Measurements from ENCODE around the gene AASS. TPM values are rescaled to one million over a fixed set of nuclear protein-coding genes. Genes with fewer than 3 reads are reported as not detected.

AASS gene
- total RNA-seq, 4 donors from 2014 or later: 3.0 to 19.1 (median 9.6) TPM

DNA sequence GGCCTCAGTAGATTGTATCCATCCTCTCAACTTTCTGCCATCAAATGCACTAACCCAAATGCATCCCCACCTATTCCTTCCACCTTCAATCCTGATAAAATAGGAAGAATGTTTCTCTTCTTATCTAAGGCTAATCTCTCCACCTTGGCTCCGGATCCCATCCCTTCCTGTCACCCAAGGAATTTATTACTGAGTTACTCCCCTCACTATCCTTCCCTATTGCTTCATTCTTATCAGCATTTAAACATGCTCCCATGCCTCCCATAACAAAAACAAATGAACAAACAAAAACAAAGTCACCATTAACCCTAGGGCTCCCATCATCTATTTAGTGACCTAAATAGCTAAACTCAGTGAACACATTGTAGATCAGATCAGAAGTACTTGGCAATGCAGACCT is 25.3 kb downstream of the AASS start:
- H3K36me3 ChIP-seq: peaks cover 0 to 8% (median 0%) of the 10 kb centered on the region in 4 donors
- in situ Hi-C loops (cut with MboI; ENCODE audit: low pct_ligation_motif_present in 1 of 4, low pct_unique_long_range_greater_than_20kb in 1 of 4, low sequenced_read_pairs in 3 of 4) (no loop called here), intact Hi-C loops (cut with DNase I; ENCODE audit: low total_unique reads) (no loop called here)
- DNase-seq: no peak
- H3K27me3 ChIP-seq: no peaks in the 10 kb centered on the region
- TF ChIP-seq EP300 (IDR thresholded peaks at IDR 0.05; ENCODE audit: low read depth) (no peak), POLR2AphosphoS5 (IDR thresholded peaks at IDR 0.05) (no peak), POLR2A (IDR thresholded peaks at IDR 0.05) (no peak)
- TF ChIP-seq, protein P1, sequence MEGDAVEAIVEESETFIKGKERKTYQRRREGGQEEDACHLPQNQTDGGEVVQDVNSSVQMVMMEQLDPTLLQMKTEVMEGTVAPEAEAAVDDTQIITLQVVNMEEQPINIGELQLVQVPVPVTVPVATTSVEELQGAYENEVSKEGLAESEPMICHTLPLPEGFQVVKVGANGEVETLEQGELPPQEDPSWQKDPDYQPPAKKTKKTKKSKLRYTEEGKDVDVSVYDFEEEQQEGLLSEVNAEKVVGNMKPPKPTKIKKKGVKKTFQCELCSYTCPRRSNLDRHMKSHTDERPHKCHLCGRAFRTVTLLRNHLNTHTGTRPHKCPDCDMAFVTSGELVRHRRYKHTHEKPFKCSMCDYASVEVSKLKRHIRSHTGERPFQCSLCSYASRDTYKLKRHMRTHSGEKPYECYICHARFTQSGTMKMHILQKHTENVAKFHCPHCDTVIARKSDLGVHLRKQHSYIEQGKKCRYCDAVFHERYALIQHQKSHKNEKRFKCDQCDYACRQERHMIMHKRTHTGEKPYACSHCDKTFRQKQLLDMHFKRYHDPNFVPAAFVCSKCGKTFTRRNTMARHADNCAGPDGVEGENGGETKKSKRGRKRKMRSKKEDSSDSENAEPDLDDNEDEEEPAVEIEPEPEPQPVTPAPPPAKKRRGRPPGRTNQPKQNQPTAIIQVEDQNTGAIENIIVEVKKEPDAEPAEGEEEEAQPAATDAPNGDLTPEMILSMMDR (IDR thresholded peaks at IDR 0.05): no peak
- no peaks in the 10 kb centered on the region for H3K4me1 ChIP-seq
- no peak overlapping the region for H3K4me3 ChIP-seq
- no peak overlapping the region for H3K27ac ChIP-seq
- 6 to 67% methylated on average over 1 of the region's 1 CpG for WGBS, 2 donors (ENCODE audit: low coverage in 1 of 2)
- H3K9me3 ChIP-seq: no peaks in the 10 kb centered on the region

DNA sequence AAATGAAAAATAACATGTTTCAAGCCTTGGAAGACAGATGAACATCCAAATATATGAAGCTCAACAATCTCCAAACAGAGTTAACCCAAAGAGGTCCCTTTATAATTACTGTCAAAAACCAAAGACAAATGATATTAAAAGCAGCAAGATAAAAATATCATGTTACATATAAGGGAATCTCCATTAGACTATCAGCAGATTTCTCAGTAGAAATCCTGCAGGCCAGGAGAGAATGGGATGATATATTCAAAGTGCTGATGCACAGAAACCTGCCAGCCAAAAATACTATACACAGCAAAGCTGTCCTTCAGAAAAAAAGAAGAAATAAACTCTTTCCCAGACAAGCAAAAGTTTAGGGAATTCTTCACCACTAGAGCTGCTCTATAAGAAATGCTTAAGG is 41.0 kb downstream of the AASS start:
- TF ChIP-seq, protein P1 (IDR thresholded peaks at IDR 0.05): no peak
- TF ChIP-seq EP300 (IDR thresholded peaks at IDR 0.05; ENCODE audit: low read depth) (no peak), POLR2AphosphoS5 (IDR thresholded peaks at IDR 0.05) (no peak), POLR2A (IDR thresholded peaks at IDR 0.05) (no peak)
- H3K36me3 ChIP-seq: peaks cover 0 to 27% (median 7%) of the 10 kb centered on the region in 4 donors
- H3K9me3 ChIP-seq: peaks cover 22 to 31% of the 10 kb centered on the region in 2 donors
- no peak overlapping the region for H3K27ac ChIP-seq
- no peak for DNase-seq
- in situ Hi-C loops (cut with MboI; ENCODE audit: low pct_ligation_motif_present in 1 of 4, low pct_unique_long_range_greater_than_20kb in 1 of 4, low sequenced_read_pairs in 3 of 4): no loop called here
- H3K4me3 ChIP-seq: no peak overlapping the region
- H3K27me3 ChIP-seq: no peaks in the 10 kb centered on the region
- intact Hi-C loops (cut with DNase I; ENCODE audit: low total_unique reads): no loop called here
- no peaks in the 10 kb centered on the region for H3K4me1 ChIP-seq

DNA sequence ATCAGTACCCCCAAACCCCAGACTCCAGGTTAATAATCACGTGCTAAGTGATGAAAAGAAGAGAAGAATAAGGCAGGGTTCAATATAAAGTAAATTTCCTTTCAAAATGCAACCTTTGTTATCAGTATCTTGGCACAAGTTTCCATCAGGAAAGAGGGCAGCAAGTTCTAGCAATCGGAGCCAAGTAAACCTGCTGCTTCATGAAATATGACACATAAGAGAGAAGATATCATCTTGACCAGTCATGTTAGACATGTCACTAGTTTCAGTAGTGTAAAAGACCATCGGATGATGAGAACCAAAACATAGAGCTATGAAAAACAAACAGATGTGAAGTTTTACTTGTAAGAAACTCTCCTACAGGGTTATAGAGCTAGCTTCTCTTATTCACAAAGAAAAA is 44.0 kb downstream of the AASS start:
- Histone ChIP-seq H3K9me3 (peaks cover 21 to 25% of the 10 kb centered on the region in 2 donors), H3K27ac (no peak overlapping the region), H3K27me3 (no peaks in the 10 kb centered on the region), H3K4me3 (no peak overlapping the region), H3K4me1 (no peaks in the 10 kb centered on the region), H3K36me3 (peaks cover 0 to 27% (median 7%) of the 10 kb centered on the region in 4 donors)
- no peak for TF ChIP-seq POLR2AphosphoS5 (IDR thresholded peaks at IDR 0.05)
- TF ChIP-seq, protein P1 (IDR thresholded peaks at IDR 0.05): no peak
- TF ChIP-seq EP300 (IDR thresholded peaks at IDR 0.05; ENCODE audit: low read depth): no peak
- TF ChIP-seq POLR2A (IDR thresholded peaks at IDR 0.05): no peak
- WGBS, 2 donors (ENCODE audit: low coverage in 1 of 2): 80 to 92% methylated on average over 3 of the region's 3 CpGs
- DNase-seq: no peak
- in situ Hi-C loops (cut with MboI; ENCODE audit: low pct_ligation_motif_present in 1 of 4, low pct_unique_long_range_greater_than_20kb in 1 of 4, low sequenced_read_pairs in 3 of 4) (no loop called here), intact Hi-C loops (cut with DNase I; ENCODE audit: low total_unique reads) (no loop called here)

DNA sequence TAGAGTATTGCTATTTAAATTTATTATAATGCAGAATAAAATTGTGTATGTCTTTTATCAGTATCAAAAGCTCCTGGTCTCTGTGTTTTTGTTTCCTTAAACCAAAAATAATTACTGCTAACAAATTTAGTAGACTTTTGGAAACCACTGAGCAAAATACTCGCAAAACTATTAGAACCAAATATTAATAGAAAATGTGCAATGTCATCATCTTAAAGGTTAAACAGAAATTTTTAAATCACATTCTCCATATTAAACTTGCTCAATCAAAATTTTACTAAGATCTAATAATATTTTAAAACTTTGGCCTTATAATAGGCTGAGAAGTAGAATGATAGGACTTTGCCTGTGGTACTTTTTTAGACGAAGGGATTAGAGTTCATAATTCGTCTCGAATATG is 48.4 kb downstream of the AASS start:
- 64 to 89% methylated on average over 4 of the region's 4 CpGs for WGBS, 2 donors (ENCODE audit: low coverage in 1 of 2)
- DNase-seq: no peak
- no peak for TF ChIP-seq EP300 (IDR thresholded peaks at IDR 0.05; ENCODE audit: low read depth)
- no peak for TF ChIP-seq POLR2A (IDR thresholded peaks at IDR 0.05)
- TF ChIP-seq, protein P1 (IDR thresholded peaks at IDR 0.05): no peak
- no peak for TF ChIP-seq POLR2AphosphoS5 (IDR thresholded peaks at IDR 0.05)
- H3K27ac ChIP-seq: no peak overlapping the region
- in situ Hi-C loops (cut with MboI; ENCODE audit: low pct_ligation_motif_present in 1 of 4, low pct_unique_long_range_greater_than_20kb in 1 of 4, low sequenced_read_pairs in 3 of 4) (loop anchor here in 3 of 4 donors (25.0 kb wide), 2 partner anchors 417 to 442 kb away; no protein-coding TSS in a partner anchor), intact Hi-C loops (cut with DNase I; ENCODE audit: low total_unique reads) (no loop called here)
- H3K4me3 ChIP-seq: no peak overlapping the region
- H3K27me3 ChIP-seq: no peaks in the 10 kb centered on the region
- no peaks in the 10 kb centered on the region for H3K4me1 ChIP-seq
- no peaks in the 10 kb centered on the region for H3K9me3 ChIP-seq
- H3K36me3 ChIP-seq: no peaks in the 10 kb centered on the region
